Peyer's patch (tissue), 4 donors: ENCODE results near the gene DMPK.

Experiments used
- POLR2A ChIP-seq, 2 donors: fragments of 450-650 bp; IDR thresholded peaks; one replicate each; pipeline ENCODE4 v1.5.1; 2017; ENCODE audit warnings: antibody characterized with exemption in 2 of 2, mild to moderate bottlenecking in 2 of 2, moderate library complexity in 2 of 2
- TF ChIP-seq, protein P1 (sequence below), 6 experiments: fragments of 450-650 bp in 4 of 6; fragments of 200-600 bp in 2 of 6; sonication (generic) in 1 of 6; IDR thresholded peaks; one replicate each; pipeline ENCODE4 v1.5.1; 2017 to 2019; ENCODE audit warnings: antibody characterized with exemption in 6 of 6, mild to moderate bottlenecking in 3 of 6, moderate library complexity in 1 of 6

- TF ChIP-seq, protein P1, sequence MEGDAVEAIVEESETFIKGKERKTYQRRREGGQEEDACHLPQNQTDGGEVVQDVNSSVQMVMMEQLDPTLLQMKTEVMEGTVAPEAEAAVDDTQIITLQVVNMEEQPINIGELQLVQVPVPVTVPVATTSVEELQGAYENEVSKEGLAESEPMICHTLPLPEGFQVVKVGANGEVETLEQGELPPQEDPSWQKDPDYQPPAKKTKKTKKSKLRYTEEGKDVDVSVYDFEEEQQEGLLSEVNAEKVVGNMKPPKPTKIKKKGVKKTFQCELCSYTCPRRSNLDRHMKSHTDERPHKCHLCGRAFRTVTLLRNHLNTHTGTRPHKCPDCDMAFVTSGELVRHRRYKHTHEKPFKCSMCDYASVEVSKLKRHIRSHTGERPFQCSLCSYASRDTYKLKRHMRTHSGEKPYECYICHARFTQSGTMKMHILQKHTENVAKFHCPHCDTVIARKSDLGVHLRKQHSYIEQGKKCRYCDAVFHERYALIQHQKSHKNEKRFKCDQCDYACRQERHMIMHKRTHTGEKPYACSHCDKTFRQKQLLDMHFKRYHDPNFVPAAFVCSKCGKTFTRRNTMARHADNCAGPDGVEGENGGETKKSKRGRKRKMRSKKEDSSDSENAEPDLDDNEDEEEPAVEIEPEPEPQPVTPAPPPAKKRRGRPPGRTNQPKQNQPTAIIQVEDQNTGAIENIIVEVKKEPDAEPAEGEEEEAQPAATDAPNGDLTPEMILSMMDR (IDR thresholded peaks at IDR 0.05) = no peak
- TF ChIP-seq POLR2A (IDR thresholded peaks at IDR 0.05) = no peak
Observed at GRCh38 chr19:45769821-45770191, 12.5 kb downstream of the DMPK start.
